HG03432 (cell line): ENCODE results near the gene TNS4.

Experiments
- ATAC-seq: cut with Tn5 transposase; IDR thresholded peaks from one replicate; pipeline ENCODE4 v1.9.1; 2021; ENCODE audit warnings: mild to moderate bottlenecking, moderate library complexity; ENCODE audit not compliant: unreplicated experiment

TNS4 gene

GRCh38 chr17:40442392-40443195 is 58.8 kb downstream of the TNS4 start:
- ATAC-seq, result no peak

DNA sequence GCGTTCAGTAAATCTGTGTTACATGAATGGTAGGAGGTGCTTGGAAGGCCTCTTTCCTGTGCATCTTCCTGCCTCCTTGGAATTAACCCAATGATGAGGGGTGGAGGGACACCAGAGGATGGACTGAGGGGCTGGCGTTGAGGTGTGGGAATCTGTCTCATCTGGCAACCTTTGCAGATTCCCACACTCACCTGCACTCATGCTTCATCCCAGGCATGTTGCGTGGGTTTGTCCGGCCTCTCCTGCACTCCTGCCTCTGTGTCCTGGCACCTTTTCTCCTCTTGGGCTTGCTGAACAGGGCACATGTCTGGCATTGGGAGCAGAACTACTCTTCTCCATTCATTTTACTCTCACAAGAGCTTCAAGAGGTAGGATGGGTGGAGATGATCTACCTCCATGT is 61.3 kb downstream of the TNS4 start:
- ATAC-seq, result no peak

- ATAC-seq, result no peak
Measured at GRCh38 chr17:40437095-40437732, 64.2 kb downstream of the TNS4 start.

GRCh38 chr17:40436636-40437035 is 64.8 kb downstream of the TNS4 start:
- ATAC-seq, result no peak

DNA sequence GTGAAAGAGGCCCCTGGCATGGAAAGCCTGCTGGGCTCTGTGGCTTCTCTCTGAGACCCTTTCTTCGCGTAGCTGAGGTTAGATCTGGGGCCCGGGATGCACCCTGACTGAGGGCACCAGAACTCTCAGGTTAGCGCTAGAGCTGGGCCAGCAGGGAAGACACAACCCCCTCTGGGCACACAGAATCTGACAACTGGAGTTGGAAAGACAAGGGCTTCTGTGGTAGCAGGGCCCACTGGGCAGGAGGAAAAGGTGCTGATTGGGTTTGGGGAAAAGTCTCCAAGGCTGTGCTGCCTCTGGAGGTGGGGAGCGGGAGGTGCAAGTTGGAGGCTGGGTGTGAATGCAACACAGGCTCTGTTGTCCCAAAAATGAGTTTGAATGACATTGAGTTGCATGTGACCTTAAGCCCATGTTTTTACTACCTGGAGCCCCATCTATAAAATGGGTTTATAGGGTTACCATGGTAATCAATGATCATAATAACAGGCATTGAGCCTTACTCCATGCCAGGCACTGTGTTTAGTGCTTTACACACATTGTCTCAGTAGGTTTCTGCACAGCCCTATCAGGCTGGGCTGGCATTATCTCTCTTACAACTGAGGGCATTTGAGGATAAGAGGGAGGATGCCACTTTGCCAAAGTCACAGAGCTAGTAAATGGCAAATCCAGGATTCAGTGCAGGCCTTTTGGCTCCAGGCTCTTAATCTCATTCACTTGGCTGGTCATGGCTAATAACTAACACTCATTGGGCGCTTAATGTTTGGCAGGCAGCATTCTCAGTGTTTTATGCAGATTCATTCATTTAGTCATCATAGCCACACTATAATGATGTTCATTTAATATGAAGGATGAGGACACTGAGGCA is 67.6 kb downstream of the TNS4 start:
- ATAC-seq, result no peak

GRCh38 chr17:40432864-40433528 is 68.4 kb downstream of the TNS4 start:
- ATAC-seq, result no peak

- no peak for ATAC-seq
Measured at GRCh38 chr17:40431231-40431602, 70.2 kb downstream of the TNS4 start.

- ATAC-seq, result no peak
Measured at GRCh38 chr17:40430272-40431230, 70.9 kb downstream of the TNS4 start.

DNA sequence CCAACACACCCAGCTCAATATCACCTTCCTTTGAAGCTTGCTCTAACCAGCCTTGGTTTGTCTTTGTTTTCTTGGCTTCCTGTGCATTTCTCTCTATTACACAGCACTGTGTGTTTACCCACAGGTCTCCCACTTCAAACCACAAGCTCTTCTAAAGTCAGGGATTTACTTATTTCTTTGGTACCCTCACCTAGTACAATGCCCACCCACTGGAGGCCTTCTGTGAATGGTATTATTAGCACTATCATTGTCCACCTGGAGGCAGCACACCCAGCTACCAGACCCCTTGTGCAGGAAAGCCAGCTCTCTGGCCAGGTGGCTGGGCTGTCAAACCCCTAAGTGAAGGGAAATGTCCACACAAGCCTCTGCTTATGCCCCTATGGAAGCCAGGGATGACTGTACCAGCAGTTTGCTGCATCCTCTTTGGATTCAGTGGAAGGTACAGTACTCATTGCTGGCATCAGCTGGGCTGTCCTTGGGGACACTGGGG is 74.4 kb downstream of the TNS4 start:
- no peak for ATAC-seq
